DOHH2 (cell line): ENCODE measurements around the gene DEDD2.

Experiments used
- H3F3A ChIP-seq: fragments of 200-600 bp; sonication (generic), shearing (Covaris generic); 2 replicates; pipeline ENCODE4 v1.6.0; 2016; ENCODE audit warnings: antibody characterized with exemption, mild to moderate bottlenecking; ENCODE audit not compliant: control insufficient read depth, insufficient read depth
- H3K27ac ChIP-seq: fragments of 200-600 bp; sonication (generic); 2 replicates; pipeline ENCODE4 v1.5.1; 2014; ENCODE audit warnings: low read depth, mild to moderate bottlenecking, low read length, moderate library complexity
- H3K27me3 ChIP-seq: fragments of 200-600 bp; sonication (generic); 2 replicates; pipeline ENCODE4 v1.6.1; 2014; ENCODE audit warnings: mild to moderate bottlenecking, low read length, mixed read lengths; ENCODE audit not compliant: control insufficient read depth
- H3K36me3 ChIP-seq: fragments of 200-600 bp; sonication (generic); 2 replicates; pipeline ENCODE4 v1.6.1; 2014; ENCODE audit warnings: mild to moderate bottlenecking, low read length, moderate library complexity, mixed read lengths; ENCODE audit not compliant: control insufficient read depth
- H3K4me1 ChIP-seq: fragments of 200-600 bp; sonication (generic); 2 replicates; pipeline ENCODE4 v1.6.1; 2014; ENCODE audit warnings: mild to moderate bottlenecking, low read length, mixed read lengths; ENCODE audit not compliant: control insufficient read depth
- H3K4me2 ChIP-seq: fragments of 200-600 bp; sonication (generic); 2 replicates; pipeline ENCODE4 v1.6.0; 2014; ENCODE audit warnings: mild to moderate bottlenecking, low read length, moderate library complexity
- H3K4me3 ChIP-seq: fragments of 200-600 bp; sonication (generic); 2 replicates; pipeline ENCODE4 v1.5.1; 2014; ENCODE audit warnings: mild to moderate bottlenecking, low read length, mixed read lengths
- H3K79me2 ChIP-seq: fragments of 200-600 bp; sonication (generic); 2 replicates; pipeline ENCODE4 v1.6.1; 2014; ENCODE audit warnings: mild to moderate bottlenecking, low read length, mixed read lengths; ENCODE audit not compliant: control insufficient read depth
- H3K9me2 ChIP-seq: fragments of 200-600 bp; sonication (generic); replicated peaks from 2 replicates; pipeline ENCODE4 v1.6.1; 2014; ENCODE audit warnings: mild to moderate bottlenecking, low read length, mixed read lengths; ENCODE audit not compliant: control insufficient read depth
- H3K9me3 ChIP-seq: fragments of 200-600 bp; sonication (generic); 2 replicates; pipeline ENCODE4 v1.6.1; 2014; ENCODE audit warnings: antibody characterized with exemption, low read length, mixed read lengths; ENCODE audit not compliant: control insufficient read depth, insufficient read depth
- H4K20me1 ChIP-seq: fragments of 200-600 bp; sonication (generic); 2 replicates; pipeline ENCODE4 v1.6.0; 2014; ENCODE audit warnings: low read depth, mild to moderate bottlenecking, antibody characterized with exemption, low read length, moderate library complexity; ENCODE audit not compliant: control insufficient read depth, insufficient read depth
- EZH2phosphoT487 ChIP-seq: fragments of 200-600 bp; sonication (generic); IDR thresholded peaks from 2 replicates; pipeline ENCODE4 v1.6.1; 2017; ENCODE audit warnings: borderline replicate concordance, mild to moderate bottlenecking, antibody characterized with exemption, low read length, moderate library complexity, mixed read lengths
- TF ChIP-seq, protein P1 (sequence below): fragments of 200-600 bp; sonication (generic); IDR thresholded peaks from one replicate; pipeline ENCODE4 v1.5.1; 2014; ENCODE audit warnings: antibody characterized with exemption, mild to moderate bottlenecking, low read depth, low read length; ENCODE audit not compliant: poor library complexity, severe bottlenecking

The DEDD2 gene

DNA sequence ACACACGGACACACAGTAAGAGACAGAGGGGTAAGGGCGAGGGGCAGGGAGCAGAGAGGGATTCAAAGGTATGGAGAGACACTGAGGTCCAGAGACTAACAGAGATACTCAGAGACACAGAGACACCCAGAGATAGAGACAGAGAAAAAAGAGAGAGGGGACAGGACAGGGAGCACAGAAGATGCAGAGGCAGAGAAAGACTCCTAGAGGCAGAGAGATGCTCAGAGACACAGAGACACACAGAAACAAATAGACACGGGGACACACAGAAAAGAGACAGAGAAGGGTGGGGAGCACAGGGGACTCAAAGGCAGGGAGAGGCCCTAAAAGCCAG is 39.8 kb downstream of the DEDD2 start:
- H3K9me2 ChIP-seq, result no peaks in the 10 kb centered on the region
- H4K20me1 ChIP-seq, result no peaks in the 10 kb centered on the region
- H3K4me1 ChIP-seq, result peaks cover 47% of the 10 kb centered on the region
- no peaks in the 10 kb centered on the region for H3K9me3 ChIP-seq
- peaks cover 10% of the 10 kb centered on the region for H3F3A ChIP-seq
- H3K27ac ChIP-seq, result no peak overlapping the region
- no peaks in the 10 kb centered on the region for H3K36me3 ChIP-seq
- no peak for TF ChIP-seq EZH2phosphoT487
- TF ChIP-seq, protein P1, sequence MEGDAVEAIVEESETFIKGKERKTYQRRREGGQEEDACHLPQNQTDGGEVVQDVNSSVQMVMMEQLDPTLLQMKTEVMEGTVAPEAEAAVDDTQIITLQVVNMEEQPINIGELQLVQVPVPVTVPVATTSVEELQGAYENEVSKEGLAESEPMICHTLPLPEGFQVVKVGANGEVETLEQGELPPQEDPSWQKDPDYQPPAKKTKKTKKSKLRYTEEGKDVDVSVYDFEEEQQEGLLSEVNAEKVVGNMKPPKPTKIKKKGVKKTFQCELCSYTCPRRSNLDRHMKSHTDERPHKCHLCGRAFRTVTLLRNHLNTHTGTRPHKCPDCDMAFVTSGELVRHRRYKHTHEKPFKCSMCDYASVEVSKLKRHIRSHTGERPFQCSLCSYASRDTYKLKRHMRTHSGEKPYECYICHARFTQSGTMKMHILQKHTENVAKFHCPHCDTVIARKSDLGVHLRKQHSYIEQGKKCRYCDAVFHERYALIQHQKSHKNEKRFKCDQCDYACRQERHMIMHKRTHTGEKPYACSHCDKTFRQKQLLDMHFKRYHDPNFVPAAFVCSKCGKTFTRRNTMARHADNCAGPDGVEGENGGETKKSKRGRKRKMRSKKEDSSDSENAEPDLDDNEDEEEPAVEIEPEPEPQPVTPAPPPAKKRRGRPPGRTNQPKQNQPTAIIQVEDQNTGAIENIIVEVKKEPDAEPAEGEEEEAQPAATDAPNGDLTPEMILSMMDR, result no peak
- H3K27me3 ChIP-seq, result peaks cover 45% of the 10 kb centered on the region
- H3K4me2 ChIP-seq, result peak overlapping the region; percentile 81
- peak overlapping the region; percentile 71 for H3K4me3 ChIP-seq
- H3K79me2 ChIP-seq, result no peaks in the 10 kb centered on the region

DNA sequence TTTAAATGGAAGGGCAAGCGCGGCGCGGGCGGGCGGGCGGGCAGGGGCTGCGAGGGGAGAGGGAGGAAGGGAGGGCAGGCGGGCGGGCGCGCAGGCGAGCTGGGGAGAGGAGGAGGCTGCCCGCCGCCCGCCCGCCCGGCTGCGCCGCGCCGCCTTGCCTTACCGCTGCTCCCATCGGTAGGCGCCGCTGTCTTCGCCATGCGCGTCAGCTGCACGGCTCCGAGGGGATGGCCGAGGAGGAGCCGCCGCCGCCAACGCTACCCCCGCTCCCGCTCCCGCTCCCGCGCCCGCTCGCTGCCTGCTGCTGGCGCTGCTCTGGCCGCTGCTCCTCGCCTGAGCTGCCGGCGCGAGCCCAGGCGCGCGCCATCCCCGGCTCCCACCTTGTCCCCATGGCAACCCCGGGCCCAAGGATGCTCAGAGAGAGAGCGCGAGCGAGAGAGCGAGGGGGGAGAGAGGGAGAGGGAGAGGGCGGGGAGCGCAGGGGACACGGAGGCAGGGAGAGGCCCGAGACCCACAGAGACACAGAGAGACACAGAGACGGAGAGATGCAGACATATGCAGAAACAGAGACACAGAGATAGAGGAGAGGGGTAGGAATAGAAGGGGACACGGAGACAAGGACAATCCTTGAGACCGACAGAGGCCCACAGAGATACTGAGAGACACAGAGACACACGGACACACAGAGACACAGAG is 40.3 kb downstream of the DEDD2 start:
- Histone ChIP-seq H3K9me3 (no peaks in the 10 kb centered on the region), H3K27ac (no peak overlapping the region), H3K4me3 (peak overlapping the region; percentile 71), H3K36me3 (no peaks in the 10 kb centered on the region), H4K20me1 (no peaks in the 10 kb centered on the region), H3F3A (peaks cover 10% of the 10 kb centered on the region), H3K27me3 (peaks cover 45% of the 10 kb centered on the region), H3K79me2 (no peaks in the 10 kb centered on the region), H3K4me2 (peak overlapping the region; percentile 81), H3K4me1 (peaks cover 42% of the 10 kb centered on the region), H3K9me2 (no peaks in the 10 kb centered on the region)
- TF ChIP-seq, protein P1, result peak; percentile 40
- TF ChIP-seq EZH2phosphoT487, result peak; percentile 55; the same call in 1 of the 2 replicates

DNA sequence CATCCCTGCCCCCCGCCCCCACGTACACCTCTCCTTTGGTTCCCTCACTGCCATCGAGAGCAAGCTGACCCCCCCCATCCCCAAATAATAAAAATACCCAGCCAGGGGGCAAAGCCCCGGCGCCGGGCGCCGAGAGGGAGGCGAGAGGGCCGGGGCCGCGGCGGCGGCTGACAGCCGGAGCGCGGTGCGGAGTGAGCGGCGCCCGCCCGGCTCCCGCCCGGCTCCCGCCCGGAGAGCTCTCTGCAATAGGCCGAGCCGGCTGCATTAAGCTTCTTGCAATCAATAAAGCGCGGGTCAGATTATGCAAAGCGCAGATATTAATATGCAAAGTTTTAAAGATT is 40.9 kb downstream of the DEDD2 start:
- no peaks in the 10 kb centered on the region for H3K9me3 ChIP-seq
- H3K27ac ChIP-seq, result no peak overlapping the region
- H3K79me2 ChIP-seq, result no peaks in the 10 kb centered on the region
- no peaks in the 10 kb centered on the region for H3K9me2 ChIP-seq
- H3K27me3 ChIP-seq, result peaks cover 45% of the 10 kb centered on the region
- H3F3A ChIP-seq, result peaks cover 10% of the 10 kb centered on the region
- H3K4me2 ChIP-seq, result peak overlapping the region; percentile 98
- H3K4me3 ChIP-seq, result peak overlapping the region; percentile 76
- TF ChIP-seq, protein P1, result no peak
- TF ChIP-seq EZH2phosphoT487, result no peak
- no peaks in the 10 kb centered on the region for H3K36me3 ChIP-seq
- H4K20me1 ChIP-seq, result no peaks in the 10 kb centered on the region
- peaks cover 37% of the 10 kb centered on the region for H3K4me1 ChIP-seq
